Kidney epithelial cell (primary cell): ENCODE results near the gene UGDH. TPM values are rescaled to one million over a fixed set of nuclear protein-coding genes. Genes with fewer than 3 reads are reported as not detected.

Experiments
- DNase-seq: peaks from one replicate; pipeline ENCODE4 v3.0.0-alpha.2; 2010; ENCODE audit warnings: low read depth
- H3K27me3 ChIP-seq: 2 replicates; pipeline ENCODE4 v1.6.0; 2011; ENCODE audit warnings: low read length; ENCODE audit not compliant: control insufficient read depth, insufficient read depth
- H3K36me3 ChIP-seq: 2 replicates; pipeline ENCODE4 v1.5.1; 2011; ENCODE audit warnings: low read length; ENCODE audit not compliant: control insufficient read depth, insufficient read depth
- H3K4me3 ChIP-seq: 2 replicates; pipeline ENCODE4 v1.5.1; 2011; ENCODE audit warnings: low read depth, mild to moderate bottlenecking, control low read depth, low read length
- CTCF ChIP-seq: IDR thresholded peaks from 2 replicates; pipeline ENCODE4 v1.5.1; 2011; ENCODE audit warnings: mild to moderate bottlenecking, moderate library complexity, low read length, control low read depth, inconsistent platforms; ENCODE audit not compliant: insufficient read depth, poor library complexity, severe bottlenecking
- total RNA-seq: library from RNA; depleted of rRNA; stranded (reverse); fragments of >200 nt; gene quantifications from 2 replicates; pipeline ENCODE4 v1.2.3, GENCODE V29; 2015

Gene UGDH
- total RNA-seq, 1 donor from 2014 or later, result 124 TPM

- no peak for DNase-seq
- Histone ChIP-seq H3K4me3 (no peak overlapping the region), H3K36me3 (no peaks in the 10 kb centered on the region), H3K27me3 (no peaks in the 10 kb centered on the region)
- no peak for TF ChIP-seq CTCF
These were observed 75.7 kb downstream of the UGDH start for GRCh38 chr4:39451423-39452023.

GRCh38 chr4:39450618-39451017, 76.6 kb downstream of the UGDH start:
- no peak for TF ChIP-seq CTCF
- no peak for DNase-seq
- Histone ChIP-seq H3K27me3 (no peaks in the 10 kb centered on the region), H3K4me3 (no peak overlapping the region), H3K36me3 (no peaks in the 10 kb centered on the region)

Other genes with a start within 250 kb of the UGDH start
- gene RFC1, start 161.1 kb downstream of the UGDH start, total RNA-seq, result 32.6 and 42.1 TPM in 2 replicates
- 0.07 and 0.21 TPM in 2 replicates for gene KLB, start 120.5 kb downstream of the UGDH start, total RNA-seq
- gene RPL9, start 68.5 kb downstream of the UGDH start, total RNA-seq, result 5,053 and 6,223 TPM in 2 replicates
- gene LIAS, start 68.4 kb downstream of the UGDH start, total RNA-seq, result 15.4 and 18.1 TPM in 2 replicates
- 29.6 and 58.4 TPM in 2 replicates for gene SMIM14, start 111.4 kb upstream of the UGDH start, total RNA-seq
- gene UBE2K, start 170.7 kb upstream of the UGDH start, total RNA-seq, result 24.9 and 28.3 TPM in 2 replicates